OCI-LY3 (cell line): ENCODE measurements around the gene OR2AK2.

ENCODE experiments used
- H2AFZ ChIP-seq: fragments of 200-600, 300-600 bp; shearing (Covaris generic); 2 replicates; pipeline ENCODE4 v1.6.0; 2014; ENCODE audit warnings: antibody characterized with exemption, low read depth, low read length
- H3K27ac ChIP-seq: fragments of 200-600, 300-600 bp; sonication (generic); 2 replicates; pipeline ENCODE4 v1.5.1; 2014; ENCODE audit warnings: mild to moderate bottlenecking, low read length, moderate library complexity, mixed read lengths
- H3K27me3 ChIP-seq: fragments of 200-600, 300-600 bp; sonication (generic); 2 replicates; pipeline ENCODE4 v1.6.1; 2014; ENCODE audit warnings: low read depth, low read length, mixed read lengths
- H3K36me3 ChIP-seq: fragments of 200-600, 300-600 bp; sonication (generic); replicated peaks from 2 replicates; pipeline ENCODE3; 2014; ENCODE audit warnings: low read depth, low read length, mixed read lengths
- H3K4me1 ChIP-seq: fragments of 300-600, 200-600 bp; sonication (generic); 2 replicates; pipeline ENCODE4 v1.6.1; 2014; ENCODE audit warnings: low read length, mixed read lengths
- H3K4me2 ChIP-seq: fragments of 200-600, 300-600 bp; sonication (generic); 2 replicates; pipeline ENCODE4 v1.6.1; 2014; ENCODE audit warnings: low read length, mixed read lengths
- H3K4me3 ChIP-seq: fragments of 300-600, 200-600 bp; sonication (generic); 2 replicates; pipeline ENCODE4 v1.5.1; 2014; ENCODE audit warnings: antibody characterized with exemption, mild to moderate bottlenecking, low read length, moderate library complexity
- H3K79me2 ChIP-seq: fragments of 300-600, 200-600 bp; shearing (Covaris generic); 2 replicates; pipeline ENCODE4 v1.6.1; 2014; ENCODE audit warnings: mild to moderate bottlenecking, low read length, mixed read lengths
- H3K9ac ChIP-seq: fragments of 300-600, 200-600 bp; shearing (Covaris generic); 2 replicates; pipeline ENCODE4 v1.6.0; 2014; ENCODE audit warnings: mild to moderate bottlenecking, low read length, moderate library complexity
- H3K9me3 ChIP-seq: fragments of 200-600, 300-600 bp; shearing (Covaris generic); 2 replicates; pipeline ENCODE4 v1.6.1; 2014; ENCODE audit warnings: low read length, mixed read lengths; ENCODE audit not compliant: insufficient read depth
- H4K20me1 ChIP-seq: fragments of 200-600, 300-600 bp; sonication (generic); 2 replicates; pipeline ENCODE4 v1.6.1; 2016; ENCODE audit warnings: low read length, mixed read lengths; ENCODE audit not compliant: insufficient read depth
- EZH2phosphoT487 ChIP-seq: fragments of 200-600 bp; shearing (Covaris generic); IDR thresholded peaks from 2 replicates; pipeline ENCODE4 v1.6.1; 2018; ENCODE audit warnings: antibody characterized with exemption, mixed run types, low read depth
- TF ChIP-seq, protein P1 (sequence below): fragments of 200-600, 300-600 bp; sonication (generic); IDR thresholded peaks from 2 replicates; pipeline ENCODE4 v1.5.1; 2014; ENCODE audit warnings: antibody characterized with exemption, low read length, low read depth

Gene OR2AK2

DNA sequence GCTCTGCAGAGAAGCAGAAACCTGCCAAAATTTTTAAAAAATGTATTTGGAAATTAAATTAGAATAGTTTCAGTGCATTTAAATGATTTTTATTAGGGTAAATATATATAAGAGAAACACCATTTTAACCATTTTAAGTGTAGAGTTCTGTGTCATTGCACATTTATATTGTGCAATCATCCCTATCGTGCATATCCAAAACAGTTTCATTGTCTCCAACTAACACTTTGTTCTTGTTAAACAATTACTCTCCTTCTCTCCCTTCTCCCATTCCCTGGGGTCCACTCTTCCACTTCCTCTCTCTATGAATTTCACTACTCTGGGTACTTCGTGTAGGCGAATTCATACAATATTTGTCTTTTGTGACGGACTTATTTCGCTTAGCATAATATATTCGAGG lies 22.4 kb upstream of the OR2AK2 start:
- Histone ChIP-seq H3K9me3 (no peaks in the 10 kb centered on the region), H3K79me2 (no peaks in the 10 kb centered on the region), H2AFZ (no peak overlapping the region), H3K36me3 (no peaks in the 10 kb centered on the region), H3K27ac (no peak overlapping the region), H4K20me1 (no peaks in the 10 kb centered on the region), H3K4me3 (no peak overlapping the region), H3K27me3 (no peaks in the 10 kb centered on the region), H3K9ac (no peak overlapping the region), H3K4me2 (no peak overlapping the region), H3K4me1 (no peaks in the 10 kb centered on the region)
- TF ChIP-seq, protein P1, sequence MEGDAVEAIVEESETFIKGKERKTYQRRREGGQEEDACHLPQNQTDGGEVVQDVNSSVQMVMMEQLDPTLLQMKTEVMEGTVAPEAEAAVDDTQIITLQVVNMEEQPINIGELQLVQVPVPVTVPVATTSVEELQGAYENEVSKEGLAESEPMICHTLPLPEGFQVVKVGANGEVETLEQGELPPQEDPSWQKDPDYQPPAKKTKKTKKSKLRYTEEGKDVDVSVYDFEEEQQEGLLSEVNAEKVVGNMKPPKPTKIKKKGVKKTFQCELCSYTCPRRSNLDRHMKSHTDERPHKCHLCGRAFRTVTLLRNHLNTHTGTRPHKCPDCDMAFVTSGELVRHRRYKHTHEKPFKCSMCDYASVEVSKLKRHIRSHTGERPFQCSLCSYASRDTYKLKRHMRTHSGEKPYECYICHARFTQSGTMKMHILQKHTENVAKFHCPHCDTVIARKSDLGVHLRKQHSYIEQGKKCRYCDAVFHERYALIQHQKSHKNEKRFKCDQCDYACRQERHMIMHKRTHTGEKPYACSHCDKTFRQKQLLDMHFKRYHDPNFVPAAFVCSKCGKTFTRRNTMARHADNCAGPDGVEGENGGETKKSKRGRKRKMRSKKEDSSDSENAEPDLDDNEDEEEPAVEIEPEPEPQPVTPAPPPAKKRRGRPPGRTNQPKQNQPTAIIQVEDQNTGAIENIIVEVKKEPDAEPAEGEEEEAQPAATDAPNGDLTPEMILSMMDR, result no peak
- TF ChIP-seq EZH2phosphoT487, result no peak

DNA sequence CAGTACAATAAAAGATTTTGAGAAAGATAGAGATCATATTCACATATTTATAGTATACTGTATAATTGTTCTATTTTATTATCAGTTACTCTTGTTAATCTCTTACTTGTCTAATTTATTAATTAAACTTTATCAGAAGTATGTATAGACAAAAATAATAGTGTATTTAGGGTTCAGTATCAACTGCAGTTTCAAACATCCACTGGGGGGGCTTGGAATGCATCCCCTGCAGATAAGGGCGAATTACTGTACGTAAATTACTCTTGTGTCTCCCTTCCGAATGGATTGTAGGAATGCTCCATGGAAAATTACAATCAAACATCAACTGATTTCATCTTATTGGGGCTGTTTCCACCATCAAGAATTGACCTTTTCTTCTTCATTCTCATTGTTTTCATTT lies 16.5 kb upstream of the OR2AK2 start, which contains the start of gene OR2L8:
Gene OR2L8, plus strand, starts transcription at position 301 of the 400 bp plus-strand sequence. Its CDS starts 0 bp downstream, at position 301.
- Histone ChIP-seq H3K4me3 (no peak within 1 kb of the TSS), H2AFZ (no peak within 1 kb of the TSS), H3K9ac (no peak within 1 kb of the TSS), H3K27ac (no peak within 1 kb of the TSS), H3K4me2 (no peak within 1 kb of the TSS), H3K9me3 (no peaks in the 10 kb centered on the region), H3K36me3 (no peaks in the 10 kb centered on the region), H4K20me1 (no peaks in the 10 kb centered on the region), H3K27me3 (no peaks in the 10 kb centered on the region), H3K79me2 (no peaks in the 10 kb centered on the region), H3K4me1 (no peaks in the 10 kb centered on the region)
- TF ChIP-seq EZH2phosphoT487, result no peak
- TF ChIP-seq, protein P1, result no peak

DNA sequence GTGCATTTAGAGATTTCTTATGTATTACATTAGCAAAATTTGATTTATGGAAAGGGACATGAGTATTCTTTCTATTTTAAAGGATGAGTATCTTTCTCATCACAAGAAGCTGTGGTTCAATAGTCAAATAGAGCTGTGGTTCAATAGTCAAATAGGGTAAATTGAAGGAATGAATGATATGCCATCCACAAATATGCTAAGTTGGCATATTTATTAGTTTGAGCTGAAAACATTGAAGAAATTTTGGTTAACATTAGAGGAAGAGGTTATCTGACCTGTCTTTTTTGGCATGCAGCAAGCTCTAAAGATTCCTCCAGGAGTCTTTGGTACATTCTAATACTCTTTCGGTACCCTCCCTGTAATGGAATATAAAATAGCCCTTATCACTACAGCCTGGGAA lies 11.6 kb upstream of the OR2AK2 start:
- Histone ChIP-seq H3K9ac (no peak overlapping the region), H4K20me1 (no peaks in the 10 kb centered on the region), H3K27ac (no peak overlapping the region), H3K27me3 (no peaks in the 10 kb centered on the region), H3K9me3 (no peaks in the 10 kb centered on the region), H3K4me3 (no peak overlapping the region), H3K4me1 (no peaks in the 10 kb centered on the region), H3K79me2 (no peaks in the 10 kb centered on the region), H2AFZ (no peak overlapping the region), H3K4me2 (no peak overlapping the region), H3K36me3 (no peaks in the 10 kb centered on the region)
- no peak for TF ChIP-seq EZH2phosphoT487
- TF ChIP-seq, protein P1, result no peak

DNA sequence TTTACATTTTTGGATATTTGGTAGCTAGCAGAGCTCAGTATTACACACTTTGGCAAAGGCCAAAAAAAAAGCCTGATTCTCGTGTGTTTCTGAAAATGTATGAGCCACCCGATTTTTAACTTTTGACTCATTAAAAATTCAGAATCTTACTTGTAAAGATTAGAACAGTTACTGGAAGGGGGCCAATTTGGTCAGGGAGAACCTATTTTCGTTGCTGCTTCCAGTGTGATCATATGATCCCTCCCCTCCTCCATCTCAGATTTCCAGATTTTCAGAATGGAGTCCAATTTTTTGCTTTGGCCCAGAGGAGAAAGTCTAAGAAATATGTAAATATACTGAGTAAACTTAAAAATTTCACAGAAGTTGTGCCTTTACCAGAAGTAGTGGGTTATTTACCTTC lies 3.2 kb upstream of the OR2AK2 start:
- no peak overlapping the region for H3K27ac ChIP-seq
- no peaks in the 10 kb centered on the region for H3K79me2 ChIP-seq
- H3K4me2 ChIP-seq, result no peak overlapping the region
- H3K9me3 ChIP-seq, result no peaks in the 10 kb centered on the region
- peaks cover 7% of the 10 kb centered on the region for H3K4me1 ChIP-seq
- TF ChIP-seq EZH2phosphoT487, result no peak
- TF ChIP-seq, protein P1, result no peak
- 0 out of 2 replicates have a peak, but pooled peaks cover 5% of the 10 kb centered on the region for H3K27me3 ChIP-seq
- H3K36me3 ChIP-seq, result no peaks in the 10 kb centered on the region
- no peak overlapping the region for H2AFZ ChIP-seq
- no peak overlapping the region for H3K9ac ChIP-seq
- no peaks in the 10 kb centered on the region for H4K20me1 ChIP-seq
- no peak overlapping the region for H3K4me3 ChIP-seq
